HFF-Myc (cell line): Measurements from ENCODE around the gene KCNS1.

Experiments
- DNase-seq: peaks from one replicate; pipeline ENCODE4 v3.0.0-alpha.2; 2011; ENCODE audit warnings: low read depth; ENCODE audit errors: extremely low read depth
- H3K4me3 ChIP-seq: replicated peaks from 2 replicates; pipeline ENCODE4 v1.5.1; 2011; ENCODE audit warnings: low read depth, mild to moderate bottlenecking, control low read depth, low read length
- TF ChIP-seq, protein P1 (sequence below): IDR thresholded peaks from 2 replicates; pipeline ENCODE4 v1.5.1; 2012; ENCODE audit warnings: mild to moderate bottlenecking, low read depth, low read length, control low read depth; ENCODE audit errors: missing control alignments

KCNS1 gene

DNA sequence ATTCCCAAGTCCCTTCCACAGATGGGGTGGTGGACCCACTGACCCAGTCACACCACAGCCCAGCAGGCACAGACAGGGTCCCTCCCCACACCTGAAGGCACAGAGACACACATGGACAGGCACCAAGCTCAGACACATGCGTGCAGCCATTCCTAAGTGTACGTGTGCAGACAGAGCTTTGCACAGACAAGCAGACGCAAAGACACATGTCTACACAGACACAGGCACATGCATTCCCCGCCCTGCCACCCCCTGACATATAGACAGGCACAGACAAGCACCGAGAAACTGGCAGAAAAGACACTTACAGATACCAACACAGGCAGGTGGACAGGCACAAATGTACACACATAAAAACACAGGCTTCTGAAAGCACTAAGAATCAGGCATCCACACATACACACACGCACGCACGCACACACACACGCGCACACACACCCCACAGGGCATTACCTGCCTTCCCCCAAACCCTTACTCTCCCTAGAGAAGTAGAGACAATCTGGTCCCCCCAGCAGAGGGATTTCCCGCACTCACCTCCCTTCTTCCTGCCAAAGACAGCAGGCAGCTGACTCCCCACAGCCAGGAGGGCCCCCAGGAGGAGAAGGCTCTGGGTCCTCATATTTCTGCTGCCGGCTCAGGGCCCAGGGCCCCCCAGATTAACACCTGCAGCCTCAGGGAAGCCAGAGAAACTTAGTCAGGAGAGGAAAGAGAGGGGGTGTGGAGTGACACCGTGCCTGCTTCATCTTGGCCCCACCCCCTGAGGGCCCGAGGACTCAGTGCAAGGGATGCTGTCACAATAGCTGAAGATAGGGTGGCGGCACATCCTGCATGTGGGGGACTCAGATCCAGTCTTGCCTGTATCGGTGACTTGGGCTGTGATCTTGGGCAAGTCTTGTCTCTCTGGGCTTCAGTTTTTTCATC is 13.8 kb upstream of the KCNS1 start, which contains the start of gene WFDC5:
Gene WFDC5 (minus strand): TSS at position 710 of the 921 bp plus-strand sequence. CDS start 91 bp downstream, at position 619.
- TF ChIP-seq, protein P1, sequence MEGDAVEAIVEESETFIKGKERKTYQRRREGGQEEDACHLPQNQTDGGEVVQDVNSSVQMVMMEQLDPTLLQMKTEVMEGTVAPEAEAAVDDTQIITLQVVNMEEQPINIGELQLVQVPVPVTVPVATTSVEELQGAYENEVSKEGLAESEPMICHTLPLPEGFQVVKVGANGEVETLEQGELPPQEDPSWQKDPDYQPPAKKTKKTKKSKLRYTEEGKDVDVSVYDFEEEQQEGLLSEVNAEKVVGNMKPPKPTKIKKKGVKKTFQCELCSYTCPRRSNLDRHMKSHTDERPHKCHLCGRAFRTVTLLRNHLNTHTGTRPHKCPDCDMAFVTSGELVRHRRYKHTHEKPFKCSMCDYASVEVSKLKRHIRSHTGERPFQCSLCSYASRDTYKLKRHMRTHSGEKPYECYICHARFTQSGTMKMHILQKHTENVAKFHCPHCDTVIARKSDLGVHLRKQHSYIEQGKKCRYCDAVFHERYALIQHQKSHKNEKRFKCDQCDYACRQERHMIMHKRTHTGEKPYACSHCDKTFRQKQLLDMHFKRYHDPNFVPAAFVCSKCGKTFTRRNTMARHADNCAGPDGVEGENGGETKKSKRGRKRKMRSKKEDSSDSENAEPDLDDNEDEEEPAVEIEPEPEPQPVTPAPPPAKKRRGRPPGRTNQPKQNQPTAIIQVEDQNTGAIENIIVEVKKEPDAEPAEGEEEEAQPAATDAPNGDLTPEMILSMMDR: no peak
- no peak within 1 kb of the TSS for H3K4me3 ChIP-seq
- DNase-seq: no peak

DNA sequence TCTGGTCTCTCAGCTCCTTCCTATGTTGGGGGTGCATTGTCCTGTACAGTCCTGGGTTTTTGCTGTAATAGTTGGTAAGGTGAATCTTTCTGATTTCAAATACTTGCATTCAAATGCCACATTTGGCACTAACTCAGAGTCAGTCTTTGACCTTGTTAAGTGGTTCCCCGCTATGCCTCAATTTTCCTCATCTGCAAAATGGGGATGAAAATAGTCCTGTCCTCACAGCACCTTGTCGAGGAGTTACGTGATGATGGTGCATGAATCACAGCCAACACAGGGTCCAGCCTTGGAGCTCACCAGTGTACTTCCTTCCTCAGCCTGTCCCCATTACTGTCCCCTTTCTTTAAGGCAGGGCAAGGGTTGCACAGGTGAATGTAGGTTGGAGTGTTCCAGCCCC is 12.9 kb upstream of the KCNS1 start:
- TF ChIP-seq, protein P1: no peak
- no peak for DNase-seq
- H3K4me3 ChIP-seq: no peak overlapping the region

DNA sequence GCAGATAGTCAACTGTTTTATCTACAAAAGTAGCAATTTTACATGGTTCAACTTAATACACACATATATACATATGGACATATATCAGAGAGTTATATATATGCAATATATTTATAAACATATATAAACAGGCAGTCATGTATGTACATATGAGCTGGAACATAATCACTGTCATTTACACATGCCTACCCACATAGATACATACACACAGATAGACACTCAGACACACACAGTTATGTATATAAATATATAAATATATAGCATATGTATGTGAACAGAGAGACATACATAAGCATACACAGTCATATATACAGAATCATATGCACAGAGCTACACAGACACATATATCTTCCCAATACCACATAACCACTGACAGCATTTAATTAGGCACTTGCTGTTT is 11.8 kb upstream of the KCNS1 start:
- H3K4me3 ChIP-seq: no peak overlapping the region
- no peak for DNase-seq
- TF ChIP-seq, protein P1: no peak

DNA sequence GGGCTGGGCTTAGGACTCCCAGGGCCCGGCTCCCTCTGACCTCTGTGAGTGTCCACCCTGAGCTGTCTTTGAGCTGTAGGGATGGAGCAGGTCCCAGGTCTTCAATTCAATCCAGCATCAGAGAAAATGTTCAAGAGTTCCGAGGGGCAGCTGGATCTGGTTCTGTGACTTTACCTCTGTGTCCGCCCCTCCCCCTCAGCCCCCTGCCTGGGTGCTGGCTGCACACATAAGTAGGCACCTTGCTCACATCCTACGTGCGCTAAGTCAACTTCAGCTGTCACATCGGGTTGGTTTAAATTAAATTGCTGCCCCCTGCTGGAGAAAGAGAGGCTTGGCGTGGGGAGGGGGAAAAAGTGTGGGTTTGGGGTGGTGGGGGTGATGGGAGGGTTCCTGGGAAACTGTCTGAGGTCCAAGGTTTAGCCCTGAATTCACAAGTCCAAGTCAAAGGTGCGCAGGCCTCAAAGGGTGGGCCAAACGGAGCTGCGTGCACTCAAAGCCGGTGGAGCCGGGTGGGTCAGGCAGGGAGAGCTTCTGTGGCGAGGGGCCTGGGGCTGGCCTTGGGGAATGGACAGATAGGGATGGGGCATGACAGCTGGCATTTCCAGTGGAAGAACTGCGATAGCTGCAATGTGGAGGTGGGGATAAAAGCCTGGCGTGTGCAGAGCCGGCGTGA is 11.0 kb upstream of the KCNS1 start:
- H3K4me3 ChIP-seq: no peak overlapping the region
- DNase-seq: no peak
- TF ChIP-seq, protein P1: peak; percentile 47

DNA sequence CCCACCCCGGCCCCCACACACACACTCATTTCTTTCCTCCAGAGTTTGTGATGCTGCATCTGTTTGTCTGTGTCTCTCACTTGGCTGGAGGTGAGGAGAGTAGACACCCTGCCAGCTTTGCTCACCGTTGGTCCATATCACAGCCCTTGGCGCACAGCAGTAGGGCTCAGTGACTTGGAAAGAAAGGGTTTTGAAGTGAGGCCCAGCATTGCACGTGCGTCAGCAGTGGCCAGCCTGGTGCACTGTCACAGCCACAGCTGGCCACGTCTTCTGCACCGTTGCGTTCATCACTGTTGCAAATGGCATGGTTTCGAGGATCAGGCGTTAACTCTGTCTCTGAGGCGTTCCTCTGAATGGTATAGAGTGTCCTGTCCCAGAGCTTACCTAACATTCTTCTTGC is 10.4 kb upstream of the KCNS1 start:
- DNase-seq: no peak
- TF ChIP-seq, protein P1: no peak
- H3K4me3 ChIP-seq: no peak overlapping the region

DNA sequence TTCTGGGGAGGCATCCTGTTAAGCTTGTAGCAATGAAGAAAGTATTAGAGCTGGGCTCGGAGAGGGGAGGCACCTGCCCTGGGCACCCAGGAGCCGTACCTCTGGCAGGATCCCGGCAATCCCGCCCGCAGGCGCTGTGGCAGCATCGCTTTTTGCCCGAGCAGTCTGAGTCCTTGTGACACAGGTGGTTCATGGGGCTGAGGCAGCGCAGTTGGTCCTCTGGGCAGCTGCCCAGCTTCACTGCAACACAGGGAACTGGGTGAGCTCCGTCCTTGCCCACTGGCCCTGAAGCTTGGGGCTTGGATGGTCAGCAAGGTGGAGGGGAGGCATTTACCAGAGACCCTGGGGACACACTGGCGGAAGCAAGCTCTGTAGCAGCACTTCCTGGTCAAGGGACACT is 9.4 kb upstream of the KCNS1 start:
- TF ChIP-seq, protein P1: no peak
- DNase-seq: no peak
- H3K4me3 ChIP-seq: no peak overlapping the region
